ENCODE data around the gene PPFIBP1. TPM values are rescaled to one million over a fixed set of nuclear protein-coding genes. Genes with fewer than 3 reads are reported as not detected.
A peak's percentile ranks its signal among the peaks of the same experiment; 100 is the strongest.

The PPFIBP1 gene
- total RNA-seq, 4 donors from 2014 or later: 135 to 199 (median 167) TPM

DNA sequence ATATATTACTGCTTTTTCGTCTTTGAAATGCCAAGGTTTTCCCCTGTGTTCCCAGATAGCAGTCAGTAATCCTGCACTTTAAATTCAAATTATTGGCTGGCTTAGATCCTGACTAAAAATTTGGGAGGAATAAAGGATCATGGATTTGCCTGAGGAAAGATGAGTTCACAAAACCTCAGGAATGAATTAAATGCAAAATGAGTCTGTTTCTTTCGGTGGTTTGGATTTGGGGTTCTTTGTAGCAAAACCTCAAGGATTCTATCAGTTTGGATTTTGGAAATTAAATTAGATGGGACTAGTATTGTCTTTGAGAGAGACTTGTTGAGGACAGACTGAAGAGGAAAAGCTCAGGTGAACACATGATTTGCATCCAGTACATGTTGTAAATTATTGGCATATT lies 36.1 kb downstream of the PPFIBP1 start:
- H3K4me3 ChIP-seq (replicated peaks in 1 of 3): no peak overlapping the region
- no peaks in the 10 kb centered on the region for H3K9me3 ChIP-seq
- no peak for DNase-seq
- TF ChIP-seq, protein P1, sequence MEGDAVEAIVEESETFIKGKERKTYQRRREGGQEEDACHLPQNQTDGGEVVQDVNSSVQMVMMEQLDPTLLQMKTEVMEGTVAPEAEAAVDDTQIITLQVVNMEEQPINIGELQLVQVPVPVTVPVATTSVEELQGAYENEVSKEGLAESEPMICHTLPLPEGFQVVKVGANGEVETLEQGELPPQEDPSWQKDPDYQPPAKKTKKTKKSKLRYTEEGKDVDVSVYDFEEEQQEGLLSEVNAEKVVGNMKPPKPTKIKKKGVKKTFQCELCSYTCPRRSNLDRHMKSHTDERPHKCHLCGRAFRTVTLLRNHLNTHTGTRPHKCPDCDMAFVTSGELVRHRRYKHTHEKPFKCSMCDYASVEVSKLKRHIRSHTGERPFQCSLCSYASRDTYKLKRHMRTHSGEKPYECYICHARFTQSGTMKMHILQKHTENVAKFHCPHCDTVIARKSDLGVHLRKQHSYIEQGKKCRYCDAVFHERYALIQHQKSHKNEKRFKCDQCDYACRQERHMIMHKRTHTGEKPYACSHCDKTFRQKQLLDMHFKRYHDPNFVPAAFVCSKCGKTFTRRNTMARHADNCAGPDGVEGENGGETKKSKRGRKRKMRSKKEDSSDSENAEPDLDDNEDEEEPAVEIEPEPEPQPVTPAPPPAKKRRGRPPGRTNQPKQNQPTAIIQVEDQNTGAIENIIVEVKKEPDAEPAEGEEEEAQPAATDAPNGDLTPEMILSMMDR (IDR thresholded peaks at IDR 0.05): no peak
- no peak for TF ChIP-seq POLR2A (IDR thresholded peaks at IDR 0.05)
- no peaks in the 10 kb centered on the region for H3K27me3 ChIP-seq
- no peaks in the 10 kb centered on the region for H3K36me3 ChIP-seq
- 84 to 90% methylated on average over 2 of the region's 2 CpGs for WGBS, 2 donors
- peaks cover 56 to 65% of the 10 kb centered on the region in 2 donors for H3K4me1 ChIP-seq
- intact Hi-C loops (cut with DNase I): no loop called here
- H3K27ac ChIP-seq: peak overlapping the region; percentile 60 to 79 (median 72)

DNA sequence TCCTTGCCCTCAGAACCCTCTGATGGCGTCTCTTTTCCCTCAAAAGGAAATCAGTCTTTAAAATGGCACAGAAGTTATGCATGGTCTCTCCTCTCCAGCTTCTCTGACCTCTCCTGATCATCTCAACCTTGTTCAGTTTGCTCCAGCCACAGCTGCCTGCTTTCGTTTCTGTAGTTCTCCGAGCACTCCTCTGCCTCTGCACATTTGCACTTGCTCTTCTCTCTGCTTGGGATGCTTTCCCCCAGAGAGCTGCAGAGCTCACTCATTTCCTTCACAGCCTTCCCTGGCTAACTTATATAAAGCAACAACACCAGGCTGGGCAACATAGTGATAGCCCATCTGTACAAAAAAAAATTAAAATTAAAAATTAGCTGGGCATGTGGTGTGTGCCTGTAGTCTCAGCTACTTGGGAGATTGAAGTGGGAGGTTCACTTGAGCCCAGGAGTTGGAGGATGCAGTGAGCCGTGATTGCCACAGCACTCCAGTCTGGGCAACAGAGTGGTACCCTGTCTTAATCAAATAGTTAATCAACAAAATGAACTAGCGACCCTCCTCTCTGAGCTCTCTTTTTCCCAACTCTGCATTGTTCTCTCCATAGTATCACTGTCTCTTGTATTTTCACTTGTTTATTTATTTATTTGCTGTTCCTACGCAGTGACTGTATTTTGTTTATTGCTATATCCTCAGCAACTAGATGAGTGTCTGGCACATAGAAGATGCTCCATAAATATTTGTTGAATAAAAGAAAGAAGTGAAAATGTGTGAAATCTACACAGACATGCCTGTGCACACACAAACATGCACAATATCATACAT lies 37.7 kb downstream of the PPFIBP1 start:
- peaks cover 39 to 51% of the 10 kb centered on the region in 2 donors for H3K4me1 ChIP-seq
- H3K36me3 ChIP-seq: no peaks in the 10 kb centered on the region
- H3K9me3 ChIP-seq: no peaks in the 10 kb centered on the region
- H3K27ac ChIP-seq: peak overlapping the region; percentile 60 to 79 (median 72)
- DNase-seq: peak; percentile 39 to 40
- no peak for TF ChIP-seq POLR2A (IDR thresholded peaks at IDR 0.05)
- TF ChIP-seq, protein P1 (IDR thresholded peaks at IDR 0.05): no peak
- WGBS, 2 donors: 25 to 30% methylated on average over 6 of the region's 6 CpGs
- intact Hi-C loops (cut with DNase I): no loop called here
- H3K4me3 ChIP-seq (replicated peaks in 1 of 3): no peak overlapping the region
- H3K27me3 ChIP-seq: no peaks in the 10 kb centered on the region

DNA sequence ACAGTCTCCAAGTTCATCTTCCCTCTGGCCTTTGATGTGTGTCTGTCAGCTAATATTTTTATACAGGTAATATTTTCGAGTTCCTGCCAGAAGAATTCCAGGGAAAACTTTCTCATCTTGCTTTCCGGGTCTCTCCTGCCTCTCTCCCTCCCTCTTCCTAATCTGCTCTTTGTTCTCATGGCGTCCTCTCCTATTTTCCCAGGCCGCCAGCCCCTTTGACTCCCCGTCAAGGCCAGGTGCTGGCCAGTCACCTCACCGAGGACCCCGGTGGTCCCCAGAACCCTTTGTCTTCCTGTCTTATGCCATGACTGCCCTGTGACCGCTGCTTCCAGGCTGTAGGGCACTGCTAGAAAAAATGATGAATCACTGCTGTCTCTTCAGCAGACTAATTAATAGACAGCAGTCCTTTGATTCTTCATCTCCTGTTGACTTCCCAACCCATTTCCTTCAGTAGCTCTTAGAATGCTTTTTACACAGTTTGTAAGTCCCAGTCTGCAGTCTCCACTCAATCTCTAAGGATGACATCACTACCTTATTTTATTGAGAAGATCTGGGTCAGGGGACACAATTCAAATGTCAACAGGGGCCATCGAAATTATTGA lies 40.7 kb downstream of the PPFIBP1 start:
- 69 to 77% methylated on average over 9 of the region's 9 CpGs for WGBS, 2 donors
- Histone ChIP-seq H3K27ac (peak overlapping the region; percentile 18 to 60 (median 33)), H3K9me3 (no peaks in the 10 kb centered on the region), H3K4me3 (replicated peaks in 1 of 3) (no peak overlapping the region), H3K36me3 (no peaks in the 10 kb centered on the region), H3K27me3 (no peaks in the 10 kb centered on the region), H3K4me1 (peaks cover 24 to 35% of the 10 kb centered on the region in 2 donors)
- TF ChIP-seq POLR2A (IDR thresholded peaks at IDR 0.05): no peak
- intact Hi-C loops (cut with DNase I): no loop called here
- no peak for DNase-seq

DNA sequence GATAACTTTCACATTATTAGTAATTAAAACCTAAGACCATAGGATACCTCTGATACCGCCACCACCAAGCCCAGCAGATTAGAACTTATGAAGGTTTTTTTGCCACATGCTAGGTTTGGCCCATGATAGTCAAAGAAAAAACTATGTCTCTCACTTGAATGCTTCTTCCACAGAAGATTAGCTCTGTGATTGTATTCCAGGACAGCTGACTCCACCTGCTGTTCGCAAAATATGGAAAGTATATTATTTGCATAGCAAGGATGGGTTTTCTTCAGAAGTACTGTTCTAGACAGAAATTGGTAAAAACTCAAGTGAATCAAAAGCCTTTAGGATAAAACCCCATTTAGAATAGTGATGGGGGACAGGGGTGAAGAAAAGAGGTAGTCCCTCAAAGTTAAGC lies 42.2 kb downstream of the PPFIBP1 start:
- intact Hi-C loops (cut with DNase I): no loop called here
- Histone ChIP-seq H3K4me3 (replicated peaks in 1 of 3) (no peak overlapping the region), H3K36me3 (no peaks in the 10 kb centered on the region), H3K27me3 (no peaks in the 10 kb centered on the region), H3K4me1 (peaks cover 9 to 21% of the 10 kb centered on the region in 2 donors), H3K27ac (no peak overlapping the region), H3K9me3 (no peaks in the 10 kb centered on the region)
- TF ChIP-seq, protein P1 (IDR thresholded peaks at IDR 0.05): peak in 1 of 6 experiments; percentile 23
- no peak for TF ChIP-seq POLR2A (IDR thresholded peaks at IDR 0.05)
- DNase-seq: no peak
- 90 to 95% methylated on average over 2 of the region's 2 CpGs for WGBS, 2 donors

DNA sequence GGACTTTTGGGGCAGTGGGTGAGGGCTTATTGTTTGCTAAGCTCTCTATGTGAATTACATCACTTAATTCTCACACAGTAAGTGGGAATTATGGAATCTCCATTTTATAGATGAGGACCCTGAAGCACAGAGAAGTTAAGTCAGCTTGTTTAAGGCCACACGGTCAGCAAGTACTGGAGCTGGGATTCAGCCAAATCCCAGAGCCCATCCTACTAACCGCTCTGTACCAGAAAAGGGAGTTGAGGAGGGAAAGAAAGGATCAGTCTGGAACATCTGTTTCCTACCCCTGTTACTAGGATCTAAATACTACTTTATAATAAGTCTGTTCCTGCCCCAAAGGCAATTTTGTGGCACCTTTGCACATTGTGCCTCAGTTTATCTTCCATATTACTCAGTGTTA lies 42.6 kb downstream of the PPFIBP1 start:
- H3K36me3 ChIP-seq: no peaks in the 10 kb centered on the region
- TF ChIP-seq POLR2A (IDR thresholded peaks at IDR 0.05): no peak
- TF ChIP-seq, protein P1 (IDR thresholded peaks at IDR 0.05): no peak
- WGBS, 2 donors: 82 to 85% methylated on average over 2 of the region's 2 CpGs
- intact Hi-C loops (cut with DNase I): no loop called here
- no peak overlapping the region for H3K27ac ChIP-seq
- peaks cover 5 to 16% of the 10 kb centered on the region in 2 donors for H3K4me1 ChIP-seq
- H3K9me3 ChIP-seq: no peaks in the 10 kb centered on the region
- H3K4me3 ChIP-seq (replicated peaks in 1 of 3): no peak overlapping the region
- no peak for DNase-seq
- H3K27me3 ChIP-seq: no peaks in the 10 kb centered on the region
